Measurements from ENCODE around the gene WDR37.

DNA sequence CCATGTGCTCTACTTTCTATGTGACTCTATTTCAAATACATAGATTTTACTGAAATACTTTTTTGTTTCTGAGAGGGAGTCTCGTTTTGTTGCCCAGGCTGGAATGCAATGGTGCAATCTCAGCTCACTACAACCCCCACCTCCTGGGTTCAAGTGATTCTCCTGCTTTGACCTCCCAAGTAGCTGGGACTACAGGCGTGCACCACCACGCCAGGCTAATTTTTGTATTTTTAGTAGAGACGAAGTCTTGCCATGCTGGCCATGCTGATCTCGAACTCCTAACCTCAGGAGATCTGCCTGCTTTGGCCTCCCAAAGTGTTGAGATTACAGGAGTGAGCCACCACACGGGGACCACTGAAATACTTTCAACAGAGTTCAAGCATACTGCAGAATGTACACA is 10.8 kb upstream of the WDR37 start:
- TF ChIP-seq KLF16 (IDR thresholded peaks at IDR 0.05) (no peak), DPF2 (IDR thresholded peaks at IDR 0.05) (no peak), GABPA (tag; conservative IDR thresholded peaks at IDR 0.05; ENCODE audit: low read depth) (no peak), ZNF79 (CRISPR knock-in tag; IDR thresholded peaks at IDR 0.05; ENCODE audit: low read depth) (no peak), POLR2AphosphoS2 (IDR thresholded peaks at IDR 0.05; ENCODE audit: low read length) (no peak), RAD21 (CRISPR knock-in tag; conservative IDR thresholded peaks at IDR 0.05 in 1 of 2, IDR thresholded peaks at IDR 0.05 in 1 of 2) (no peak), CHCHD3 (CRISPR knock-in tag; IDR thresholded peaks at IDR 0.05) (no peak), DNMT1 (IDR thresholded peaks at IDR 0.05) (no peak), RFX5 (IDR thresholded peaks at IDR 0.05; ENCODE audit: low read depth, low read length) (no peak), TCF7 (IDR thresholded peaks at IDR 0.05; ENCODE audit: borderline replicate concordance) (no peak), SRSF9 (IDR thresholded peaks at IDR 0.05; ENCODE audit: borderline replicate concordance, low read depth, low read length) (no peak)
- TF ChIP-seq, protein P1, sequence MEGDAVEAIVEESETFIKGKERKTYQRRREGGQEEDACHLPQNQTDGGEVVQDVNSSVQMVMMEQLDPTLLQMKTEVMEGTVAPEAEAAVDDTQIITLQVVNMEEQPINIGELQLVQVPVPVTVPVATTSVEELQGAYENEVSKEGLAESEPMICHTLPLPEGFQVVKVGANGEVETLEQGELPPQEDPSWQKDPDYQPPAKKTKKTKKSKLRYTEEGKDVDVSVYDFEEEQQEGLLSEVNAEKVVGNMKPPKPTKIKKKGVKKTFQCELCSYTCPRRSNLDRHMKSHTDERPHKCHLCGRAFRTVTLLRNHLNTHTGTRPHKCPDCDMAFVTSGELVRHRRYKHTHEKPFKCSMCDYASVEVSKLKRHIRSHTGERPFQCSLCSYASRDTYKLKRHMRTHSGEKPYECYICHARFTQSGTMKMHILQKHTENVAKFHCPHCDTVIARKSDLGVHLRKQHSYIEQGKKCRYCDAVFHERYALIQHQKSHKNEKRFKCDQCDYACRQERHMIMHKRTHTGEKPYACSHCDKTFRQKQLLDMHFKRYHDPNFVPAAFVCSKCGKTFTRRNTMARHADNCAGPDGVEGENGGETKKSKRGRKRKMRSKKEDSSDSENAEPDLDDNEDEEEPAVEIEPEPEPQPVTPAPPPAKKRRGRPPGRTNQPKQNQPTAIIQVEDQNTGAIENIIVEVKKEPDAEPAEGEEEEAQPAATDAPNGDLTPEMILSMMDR (IDR thresholded peaks at IDR 0.05 in 2 of 3, conservative IDR thresholded peaks at IDR 0.05 in 1 of 3; ENCODE audit: insufficient read depth in 2 of 3, low read depth in 1 of 3, low read length in 3 of 3) = no peak
- TF ChIP-seq, protein P2, sequence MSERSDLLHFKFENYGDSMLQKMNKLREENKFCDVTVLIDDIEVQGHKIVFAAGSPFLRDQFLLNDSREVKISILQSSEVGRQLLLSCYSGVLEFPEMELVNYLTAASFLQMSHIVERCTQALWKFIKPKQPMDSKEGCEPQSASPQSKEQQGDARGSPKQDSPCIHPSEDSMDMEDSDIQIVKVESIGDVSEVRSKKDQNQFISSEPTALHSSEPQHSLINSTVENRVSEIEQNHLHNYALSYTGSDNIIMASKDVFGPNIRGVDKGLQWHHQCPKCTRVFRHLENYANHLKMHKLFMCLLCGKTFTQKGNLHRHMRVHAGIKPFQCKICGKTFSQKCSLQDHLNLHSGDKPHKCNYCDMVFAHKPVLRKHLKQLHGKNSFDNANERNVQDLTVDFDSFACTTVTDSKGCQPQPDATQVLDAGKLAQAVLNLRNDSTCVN (CRISPR knock-in tag; IDR thresholded peaks at IDR 0.05) = no peak
- TF ChIP-seq, protein P3, sequence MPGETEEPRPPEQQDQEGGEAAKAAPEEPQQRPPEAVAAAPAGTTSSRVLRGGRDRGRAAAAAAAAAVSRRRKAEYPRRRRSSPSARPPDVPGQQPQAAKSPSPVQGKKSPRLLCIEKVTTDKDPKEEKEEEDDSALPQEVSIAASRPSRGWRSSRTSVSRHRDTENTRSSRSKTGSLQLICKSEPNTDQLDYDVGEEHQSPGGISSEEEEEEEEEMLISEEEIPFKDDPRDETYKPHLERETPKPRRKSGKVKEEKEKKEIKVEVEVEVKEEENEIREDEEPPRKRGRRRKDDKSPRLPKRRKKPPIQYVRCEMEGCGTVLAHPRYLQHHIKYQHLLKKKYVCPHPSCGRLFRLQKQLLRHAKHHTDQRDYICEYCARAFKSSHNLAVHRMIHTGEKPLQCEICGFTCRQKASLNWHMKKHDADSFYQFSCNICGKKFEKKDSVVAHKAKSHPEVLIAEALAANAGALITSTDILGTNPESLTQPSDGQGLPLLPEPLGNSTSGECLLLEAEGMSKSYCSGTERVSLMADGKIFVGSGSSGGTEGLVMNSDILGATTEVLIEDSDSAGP (CRISPR knock-in tag; IDR thresholded peaks at IDR 0.05) = no peak

Measured in K562 (cell line).